LNCAP (cell line): ENCODE data around the gene ENDOG.

Source experiments
- TF ChIP-seq, protein P1 (sequence below): fragments of 450-650 bp; IDR thresholded peaks from 2 replicates; pipeline ENCODE4 v1.5.1; 2017; ENCODE audit warnings: mild to moderate bottlenecking

The ENDOG gene

GRCh38 chr9:128862401-128862851, 44.1 kb downstream of the ENDOG start:
- TF ChIP-seq, protein P1, sequence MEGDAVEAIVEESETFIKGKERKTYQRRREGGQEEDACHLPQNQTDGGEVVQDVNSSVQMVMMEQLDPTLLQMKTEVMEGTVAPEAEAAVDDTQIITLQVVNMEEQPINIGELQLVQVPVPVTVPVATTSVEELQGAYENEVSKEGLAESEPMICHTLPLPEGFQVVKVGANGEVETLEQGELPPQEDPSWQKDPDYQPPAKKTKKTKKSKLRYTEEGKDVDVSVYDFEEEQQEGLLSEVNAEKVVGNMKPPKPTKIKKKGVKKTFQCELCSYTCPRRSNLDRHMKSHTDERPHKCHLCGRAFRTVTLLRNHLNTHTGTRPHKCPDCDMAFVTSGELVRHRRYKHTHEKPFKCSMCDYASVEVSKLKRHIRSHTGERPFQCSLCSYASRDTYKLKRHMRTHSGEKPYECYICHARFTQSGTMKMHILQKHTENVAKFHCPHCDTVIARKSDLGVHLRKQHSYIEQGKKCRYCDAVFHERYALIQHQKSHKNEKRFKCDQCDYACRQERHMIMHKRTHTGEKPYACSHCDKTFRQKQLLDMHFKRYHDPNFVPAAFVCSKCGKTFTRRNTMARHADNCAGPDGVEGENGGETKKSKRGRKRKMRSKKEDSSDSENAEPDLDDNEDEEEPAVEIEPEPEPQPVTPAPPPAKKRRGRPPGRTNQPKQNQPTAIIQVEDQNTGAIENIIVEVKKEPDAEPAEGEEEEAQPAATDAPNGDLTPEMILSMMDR, result no peak

DNA sequence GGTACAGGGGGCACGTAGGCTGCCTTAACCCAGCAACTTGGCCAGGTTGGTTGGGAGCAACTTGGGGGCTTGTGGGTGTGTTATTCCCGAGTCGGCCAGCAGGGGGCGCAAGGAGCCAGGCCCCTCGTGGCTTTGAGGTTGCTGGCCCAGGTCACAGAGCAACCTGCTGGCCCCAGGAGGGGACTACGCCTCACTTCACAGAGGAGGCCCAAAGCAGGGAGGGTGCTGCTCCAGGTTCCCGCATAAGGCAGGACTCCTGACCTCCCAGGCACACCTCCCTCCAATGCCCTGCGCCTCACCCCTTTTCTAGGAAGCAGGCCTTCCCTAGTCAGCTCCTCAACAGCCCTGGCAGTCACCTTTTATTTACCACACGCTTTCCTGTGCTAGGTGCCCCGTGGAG, 45.3 kb downstream of the ENDOG start:
- TF ChIP-seq, protein P1, result peak; percentile 95

DNA sequence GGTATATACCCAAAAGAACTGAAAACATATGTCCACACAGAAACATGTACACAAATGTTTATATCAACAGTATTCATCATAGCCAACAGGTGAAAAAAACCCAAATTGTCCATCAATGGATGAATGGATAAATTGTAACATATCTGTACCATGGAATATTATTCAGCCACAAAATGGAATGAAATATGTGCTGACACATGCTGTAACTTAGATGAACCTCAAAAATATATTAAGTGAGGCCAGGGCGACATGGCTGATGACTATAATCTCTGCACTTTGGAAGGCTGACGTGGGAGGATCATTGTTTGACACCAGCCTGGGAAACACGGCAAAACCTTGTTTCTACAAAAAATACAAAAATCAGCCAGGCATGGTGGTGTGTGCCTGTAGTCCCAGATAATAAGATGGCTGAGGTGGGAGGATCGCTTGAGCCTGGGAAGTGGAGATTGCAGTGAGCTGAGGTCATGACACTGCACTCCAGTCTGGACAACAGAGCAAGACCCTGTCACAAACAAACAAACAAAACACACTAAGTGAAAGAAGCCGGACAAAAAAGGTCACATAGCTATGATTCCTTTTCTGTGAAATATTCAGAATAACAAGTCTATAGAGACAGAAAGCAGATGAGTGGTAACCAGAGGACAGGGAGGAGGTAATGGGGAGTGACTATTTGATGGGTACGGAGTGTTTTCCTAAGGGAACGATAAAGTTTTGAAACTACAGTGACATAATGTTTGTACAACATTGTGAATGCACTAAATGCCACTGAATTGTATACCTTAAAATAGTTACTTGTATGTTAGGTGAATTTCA, 52.0 kb downstream of the ENDOG start:
- TF ChIP-seq, protein P1, result no peak
